HG02678 (cell line): ENCODE measurements around the gene TRAP1.
"Not testable (repeated sequence)": the region's sequence is repeated elsewhere in the genome, so short reads cannot be mapped to it uniquely, and the experiment has no call there.

Experiments used
- ATAC-seq: cut with Tn5 transposase; IDR thresholded peaks from one replicate; pipeline ENCODE4 v1.9.1; 2021; ENCODE audit warnings: mild to moderate bottlenecking, moderate library complexity; ENCODE audit not compliant: unreplicated experiment

The TRAP1 gene

GRCh38 chr16:3674513-3675295 lies 42.6 kb downstream of the TRAP1 start:
- ATAC-seq: no peak

- ATAC-seq: no peak
Measured at GRCh38 chr16:3673676-3674377, 43.5 kb downstream of the TRAP1 start.

GRCh38 chr16:3673201-3673600 lies 44.1 kb downstream of the TRAP1 start:
- ATAC-seq: no peak

- ATAC-seq: no peak
Measured at GRCh38 chr16:3672571-3673041, 44.7 kb downstream of the TRAP1 start.

- no peak for ATAC-seq
Measured at GRCh38 chr16:3671424-3671823, 45.9 kb downstream of the TRAP1 start.

- ATAC-seq: no peak
Measured at GRCh38 chr16:3670711-3671110, 46.6 kb downstream of the TRAP1 start.

GRCh38 chr16:3669082-3669481 lies 48.2 kb downstream of the TRAP1 start:
- ATAC-seq: no peak

GRCh38 chr16:3668626-3669025 lies 48.7 kb downstream of the TRAP1 start:
- no peak for ATAC-seq

GRCh38 chr16:3665508-3665907 lies 51.8 kb downstream of the TRAP1 start:
- ATAC-seq: no peak

GRCh38 chr16:3664187-3664896 lies 53.0 kb downstream of the TRAP1 start:
- ATAC-seq: no peak

GRCh38 chr16:3662601-3663000 lies 54.7 kb downstream of the TRAP1 start:
- ATAC-seq: no peak

- no peak for ATAC-seq
Measured at GRCh38 chr16:3661922-3662321, 55.4 kb downstream of the TRAP1 start.

GRCh38 chr16:3661311-3661710 lies 56.0 kb downstream of the TRAP1 start:
- ATAC-seq: no peak

- no peak for ATAC-seq
Measured at GRCh38 chr16:3659251-3659650, 58.1 kb downstream of the TRAP1 start.

- ATAC-seq: no peak
Measured at GRCh38 chr16:3656491-3657468, 60.5 kb downstream of the TRAP1 start.

- ATAC-seq: not testable (repeated sequence)
Measured at GRCh38 chr16:3656160-3656490, 61.2 kb downstream of the TRAP1 start.

- no peak for ATAC-seq
Measured at GRCh38 chr16:3655396-3656159, 61.7 kb downstream of the TRAP1 start.

- ATAC-seq: no peak
Measured at GRCh38 chr16:3655030-3655395, 62.3 kb downstream of the TRAP1 start.

GRCh38 chr16:3654249-3654991 lies 62.9 kb downstream of the TRAP1 start, which contains the start of gene DNASE1:
Gene DNASE1, plus strand, starts transcription at chr16:3654691. Its CDS starts 683 bp downstream, at chr16:3655374.
- ATAC-seq: no peak
